ENCODE data around the gene GTPBP2.

- no peak for TF ChIP-seq CTCF (IDR thresholded peaks at IDR 0.05 in 8 of 11, conservative IDR thresholded peaks at IDR 0.05 in 3 of 11)
- TF ChIP-seq POLR2A (IDR thresholded peaks at IDR 0.05) = no peak
These were observed 23.0 kb downstream of the GTPBP2 start for GRCh38 chr6:43606019-43606418.
